Lower leg skin (tissue), 4 donors: ENCODE data around the gene COL27A1. TPM values are rescaled to one million over a fixed set of nuclear protein-coding genes. Genes with fewer than 3 reads are reported as not detected.

Experiments used
- DNase-seq, 2 donors: peaks; one replicate each; pipeline ENCODE4 v3.0.0-alpha.2; 2019; ENCODE audit warnings: low spot score in 2 of 2
- H3K4me3 ChIP-seq: fragments of 200-600 bp; sonication (generic); 2 replicates; pipeline ENCODE4 v1.5.1; 2017; ENCODE audit warnings: mild to moderate bottlenecking, low read depth; ENCODE audit not compliant: poor library complexity, severe bottlenecking
- CTCF ChIP-seq, 3 donors: fragments of 450-650 bp; IDR thresholded peaks; one replicate each; pipeline ENCODE4 v1.5.1; 2016; ENCODE audit warnings: antibody characterized with exemption in 3 of 3, mild to moderate bottlenecking in 3 of 3, moderate library complexity in 2 of 3
- POLR2A ChIP-seq, 2 donors: fragments of 450-650 bp; IDR thresholded peaks; one replicate each; pipeline ENCODE4 v1.6.1; 2016 to 2017; ENCODE audit warnings: antibody characterized with exemption in 2 of 2, mild to moderate bottlenecking in 1 of 2, moderate library complexity in 1 of 2
- WGBS, 2 donors: methylation state at CpG; one replicate each; pipeline ENCODE4 v1.1.5; 2018; 5-methylcytosine and 5-hydroxymethylcytosine counted together
- intact Hi-C: fragments of 100-400 bp; cut with DNase I; formaldehyde crosslinking; loops from one replicate; pipeline ENCODE4 v1.15.0; 2023; ENCODE audit warnings: low total_unique reads
- total RNA-seq, 4 donors: library from RNA; depleted of rRNA; stranded (reverse); fragments of >200 nt; gene quantifications; one replicate each; pipeline ENCODE4 v1.1.0, GENCODE V29; 2016

Gene COL27A1
- total RNA-seq, 4 donors from 2014 or later: 9.4 to 16.1 (median 12.3) TPM

GRCh38 chr9:114121227-114122135, 33.9 kb upstream of the COL27A1 start:
- TF ChIP-seq POLR2A (IDR thresholded peaks at IDR 0.05) (no peak), CTCF (IDR thresholded peaks at IDR 0.05) (no peak)
- peak in 1 of 2 donors; percentile 60 for DNase-seq
- H3K4me3 ChIP-seq: no peak overlapping the region
- intact Hi-C loops: no loop called here
- 59 to 66% methylated on average over 16 of the region's 16 CpGs for WGBS, 2 donors

- WGBS, 2 donors: 65 to 77% methylated on average over 9 of the region's 9 CpGs
- intact Hi-C loops: no loop called here
- peak in 1 of 2 donors; percentile 82 for DNase-seq
- TF ChIP-seq POLR2A (IDR thresholded peaks at IDR 0.05) (no peak), CTCF (IDR thresholded peaks at IDR 0.05) (no peak)
- H3K4me3 ChIP-seq: no peak overlapping the region
These were observed 33.0 kb upstream of the COL27A1 start for GRCh38 chr9:114122136-114123027.

- TF ChIP-seq POLR2A (IDR thresholded peaks at IDR 0.05) (no peak), CTCF (IDR thresholded peaks at IDR 0.05) (no peak)
- no peak overlapping the region for H3K4me3 ChIP-seq
- intact Hi-C loops: no loop called here
- WGBS, 2 donors: 83 to 90% methylated on average over 9 of the region's 9 CpGs
- DNase-seq: peak in 1 of 2 donors; percentile 73
These were observed 32.0 kb upstream of the COL27A1 start for GRCh38 chr9:114123031-114123977.

- no peak for TF ChIP-seq POLR2A (IDR thresholded peaks at IDR 0.05)
- TF ChIP-seq CTCF (IDR thresholded peaks at IDR 0.05): no peak
- H3K4me3 ChIP-seq: no peak overlapping the region
- intact Hi-C loops: no loop called here
- 64 to 74% methylated on average over 1 of the region's 1 CpG for WGBS, 2 donors
- DNase-seq: peak in 1 of 2 donors; percentile 39
These were observed 31.2 kb upstream of the COL27A1 start for GRCh38 chr9:114124138-114124537.
